Karpas-422 (cell line): Measurements from ENCODE around the gene MAGEC2. TPM values are rescaled to one million over a fixed set of nuclear protein-coding genes. Genes with fewer than 3 reads are reported as not detected.

Source experiments
- DNase-seq: peaks from one replicate; pipeline ENCODE4 v3.0.0-alpha.2; 2015
- H2AFZ ChIP-seq: fragments of 200-600 bp; sonication (generic); 2 replicates; pipeline ENCODE4 v1.6.1; 2014; ENCODE audit warnings: antibody characterized with exemption, low read length, mixed read lengths
- H3K27ac ChIP-seq: fragments of 200-600 bp; sonication (generic); 2 replicates; pipeline ENCODE4 v1.5.1; 2014; ENCODE audit warnings: mild to moderate bottlenecking, low read length, moderate library complexity
- H3K27me3 ChIP-seq: fragments of 200-600 bp; sonication (generic); 2 replicates; pipeline ENCODE4 v1.6.1; 2014; ENCODE audit warnings: low read length, mixed read lengths
- H3K36me3 ChIP-seq: fragments of 200-600 bp; sonication (generic); 2 replicates; pipeline ENCODE4 v1.6.1; 2014; ENCODE audit warnings: low read length, mixed read lengths; ENCODE audit not compliant: insufficient read depth
- H3K4me1 ChIP-seq: fragments of 200-600 bp; sonication (generic); 2 replicates; pipeline ENCODE4 v1.6.1; 2014; ENCODE audit warnings: mild to moderate bottlenecking, low read length, mixed read lengths
- H3K4me2 ChIP-seq: fragments of 200-600 bp; sonication (generic); 2 replicates; pipeline ENCODE4 v1.6.1; 2014; ENCODE audit warnings: low read length, low read depth, mild to moderate bottlenecking; ENCODE audit not compliant: poor library complexity, severe bottlenecking
- H3K4me3 ChIP-seq: fragments of 200-600 bp; sonication (generic); 2 replicates; pipeline ENCODE4 v1.5.1; 2014; ENCODE audit warnings: mild to moderate bottlenecking, antibody characterized with exemption, low read length, mixed read lengths
- H3K79me2 ChIP-seq: fragments of 200-600 bp; sonication (generic); 2 replicates; pipeline ENCODE4 v1.6.1; 2014; ENCODE audit warnings: mild to moderate bottlenecking, low read length, mixed read lengths
- H3K9ac ChIP-seq: fragments of 200-600 bp; sonication (generic); 2 replicates; pipeline ENCODE4 v1.6.0; 2014; ENCODE audit warnings: low read length
- H3K9me2 ChIP-seq: fragments of 200-600 bp; sonication (generic), shearing (Covaris generic); replicated peaks from 2 replicates; pipeline ENCODE4 v1.6.0; 2014; ENCODE audit warnings: mild to moderate bottlenecking, low read length, moderate library complexity; ENCODE audit not compliant: insufficient read depth
- H3K9me3 ChIP-seq: fragments of 300-700, 200-600 bp; sonication (generic); 2 replicates; pipeline ENCODE4 v1.6.1; 2014; ENCODE audit warnings: low read length, mixed read lengths
- H4K20me1 ChIP-seq: fragments of 200-600 bp; sonication (generic); 2 replicates; pipeline ENCODE4 v1.6.1; 2014; ENCODE audit warnings: mild to moderate bottlenecking, antibody characterized with exemption, low read length, low read depth; ENCODE audit not compliant: insufficient read depth
- total RNA-seq: library from RNA; depleted of rRNA; stranded (reverse); fragments of >200 nt; shearing (Covaris generic); gene quantifications from 2 replicates; pipeline ENCODE4 v1.2.3, GENCODE V29; 2014; ENCODE audit warnings: low replicate concordance; rRNA removed

Gene MAGEC2, protein sequence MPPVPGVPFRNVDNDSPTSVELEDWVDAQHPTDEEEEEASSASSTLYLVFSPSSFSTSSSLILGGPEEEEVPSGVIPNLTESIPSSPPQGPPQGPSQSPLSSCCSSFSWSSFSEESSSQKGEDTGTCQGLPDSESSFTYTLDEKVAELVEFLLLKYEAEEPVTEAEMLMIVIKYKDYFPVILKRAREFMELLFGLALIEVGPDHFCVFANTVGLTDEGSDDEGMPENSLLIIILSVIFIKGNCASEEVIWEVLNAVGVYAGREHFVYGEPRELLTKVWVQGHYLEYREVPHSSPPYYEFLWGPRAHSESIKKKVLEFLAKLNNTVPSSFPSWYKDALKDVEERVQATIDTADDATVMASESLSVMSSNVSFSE
- total RNA-seq: not detected in 2 replicates

GRCh38 chrX:142204522-142205433 lies at the start of gene MAGEC2:
TSS of gene MAGEC2 (minus strand) at chrX:142205290. CDS start at chrX:142203987, 1,303 bp downstream.
- Histone ChIP-seq H3K79me2 (no peaks in the 10 kb centered on the region), H3K36me3 (no peaks in the 10 kb centered on the region), H3K9ac (no peak within 1 kb of the TSS), H4K20me1 (no peaks in the 10 kb centered on the region), H3K4me2 (no peak within 1 kb of the TSS), H2AFZ (no peak within 1 kb of the TSS), H3K9me3 (peaks cover 16% of the 10 kb centered on the region), H3K27ac (no peak within 1 kb of the TSS), H3K4me1 (no peaks in the 10 kb centered on the region), H3K27me3 (no peaks in the 10 kb centered on the region), H3K9me2 (no peaks in the 10 kb centered on the region), H3K4me3 (no peak within 1 kb of the TSS)
- DNase-seq: no peak

DNA sequence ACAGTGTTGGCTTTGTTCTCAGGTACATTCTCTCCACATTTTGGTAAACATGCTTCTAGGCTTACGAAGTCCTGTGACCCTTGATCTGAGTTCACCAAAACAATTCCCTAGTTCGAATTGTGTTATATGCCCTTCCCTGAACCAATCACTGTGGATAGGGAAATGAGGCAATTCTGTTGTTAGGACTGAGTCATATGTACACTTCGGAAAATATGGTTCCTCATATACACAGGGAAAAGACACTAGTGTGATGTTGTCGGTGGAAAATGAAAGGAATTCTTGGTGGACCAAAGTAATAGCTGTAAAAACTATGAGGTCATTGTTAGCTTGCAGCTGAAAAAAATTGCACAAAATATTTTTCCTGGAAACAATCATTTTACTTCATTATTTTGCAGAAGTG lies 46.6 kb upstream of the MAGEC2 start:
- Histone ChIP-seq H3K4me2 (no peak overlapping the region), H3K79me2 (no peaks in the 10 kb centered on the region), H3K4me1 (no peaks in the 10 kb centered on the region), H3K36me3 (no peaks in the 10 kb centered on the region), H3K27ac (no peak overlapping the region), H3K4me3 (no peak overlapping the region), H4K20me1 (no peaks in the 10 kb centered on the region), H3K9ac (no peak overlapping the region), H3K9me2 (no peaks in the 10 kb centered on the region), H3K27me3 (no peaks in the 10 kb centered on the region), H3K9me3 (peaks cover 35% of the 10 kb centered on the region), H2AFZ (no peak overlapping the region)
- no peak for DNase-seq

DNA sequence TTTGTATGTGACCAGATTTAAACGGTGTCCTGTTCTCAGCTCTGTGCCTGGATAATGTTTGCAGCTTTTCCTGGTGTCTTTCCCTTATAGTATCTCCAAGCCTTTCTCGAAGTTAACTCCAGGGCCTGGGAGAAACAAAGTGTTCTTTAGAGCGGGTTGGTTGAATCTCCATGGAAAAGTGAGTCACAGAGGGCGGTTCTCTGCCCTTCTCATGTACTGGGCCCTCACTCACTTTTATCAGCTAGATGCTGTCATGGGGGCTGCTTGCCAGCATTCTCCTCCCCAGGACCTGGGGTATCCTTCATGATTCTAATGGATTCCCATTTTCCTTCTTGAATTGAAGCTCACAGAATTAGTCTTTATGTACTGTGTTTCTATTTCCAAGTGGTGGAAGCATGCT lies 46.1 kb upstream of the MAGEC2 start:
- Histone ChIP-seq H3K79me2 (no peaks in the 10 kb centered on the region), H3K4me3 (no peak overlapping the region)

DNA sequence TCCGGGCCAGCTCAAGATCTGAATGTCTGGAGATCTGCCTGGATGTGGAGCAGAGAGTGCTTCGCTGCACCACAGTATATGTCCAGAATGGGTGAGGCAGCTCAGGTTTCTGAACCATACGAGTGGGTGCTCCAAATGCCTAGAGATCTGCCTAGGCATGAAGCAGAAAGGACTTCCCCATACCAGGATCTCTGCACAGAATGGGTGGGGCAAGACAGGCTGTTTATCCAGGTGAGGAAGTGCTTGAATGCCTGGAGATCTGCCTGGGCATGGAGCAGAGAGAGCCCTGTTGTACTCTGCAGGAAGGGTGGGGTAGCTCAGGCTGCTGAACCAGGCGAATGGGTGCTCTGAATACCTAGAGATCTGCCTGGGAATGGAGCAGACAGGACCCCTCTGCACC lies 45.4 kb upstream of the MAGEC2 start:
- Histone ChIP-seq H2AFZ (no peak overlapping the region), H3K4me3 (no peak overlapping the region), H3K9ac (no peak overlapping the region), H3K36me3 (no peaks in the 10 kb centered on the region), H3K27me3 (no peaks in the 10 kb centered on the region), H3K9me2 (no peaks in the 10 kb centered on the region), H3K27ac (no peak overlapping the region), H3K9me3 (peaks cover 39% of the 10 kb centered on the region), H3K4me1 (no peaks in the 10 kb centered on the region), H3K4me2 (no peak overlapping the region), H3K79me2 (no peaks in the 10 kb centered on the region), H4K20me1 (no peaks in the 10 kb centered on the region)
- no peak for DNase-seq

More for the DNA sequence above, 46.1 kb upstream of the MAGEC2 start:
- H3K4me1 ChIP-seq: no peaks in the 10 kb centered on the region
- H3K4me2 ChIP-seq: no peak overlapping the region
- H3K9me3 ChIP-seq: peaks cover 34% of the 10 kb centered on the region
- H3K9ac ChIP-seq: no peak overlapping the region
- H3K27me3 ChIP-seq: no peaks in the 10 kb centered on the region
- no peaks in the 10 kb centered on the region for H3K36me3 ChIP-seq
- H3K9me2 ChIP-seq: no peaks in the 10 kb centered on the region
- no peaks in the 10 kb centered on the region for H4K20me1 ChIP-seq
- H3K27ac ChIP-seq: no peak overlapping the region
- no peak for DNase-seq
- no peak overlapping the region for H2AFZ ChIP-seq

DNA sequence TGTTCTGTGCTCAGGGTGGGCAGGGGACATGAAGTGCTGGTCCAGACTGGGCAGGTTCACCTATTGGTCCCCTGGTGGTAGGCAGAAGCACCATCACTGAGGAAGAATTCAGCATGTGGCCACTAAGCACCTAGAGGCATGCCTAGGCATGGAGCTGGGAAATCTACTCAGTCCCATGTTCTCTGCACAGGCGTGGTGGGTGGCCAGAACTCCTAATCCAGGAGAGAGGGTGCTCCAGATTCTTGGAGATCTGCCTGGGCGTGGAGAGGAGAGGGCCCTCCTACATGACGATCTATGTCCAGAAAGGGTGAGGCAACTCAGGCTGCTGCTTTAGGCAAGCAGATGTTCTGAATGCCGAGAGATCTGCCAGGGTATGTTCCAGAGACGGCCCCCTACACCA lies 44.6 kb upstream of the MAGEC2 start:
- no peak overlapping the region for H3K4me3 ChIP-seq
- H3K4me2 ChIP-seq: no peak overlapping the region
- no peaks in the 10 kb centered on the region for H3K4me1 ChIP-seq
- no peaks in the 10 kb centered on the region for H3K9me2 ChIP-seq
- no peaks in the 10 kb centered on the region for H3K36me3 ChIP-seq
- no peak overlapping the region for H3K9ac ChIP-seq
- no peaks in the 10 kb centered on the region for H4K20me1 ChIP-seq
- H3K9me3 ChIP-seq: peaks cover 47% of the 10 kb centered on the region
- no peak overlapping the region for H3K27ac ChIP-seq
- H2AFZ ChIP-seq: no peak overlapping the region
- no peaks in the 10 kb centered on the region for H3K79me2 ChIP-seq
- H3K27me3 ChIP-seq: no peaks in the 10 kb centered on the region
- no peak for DNase-seq

GRCh38 chrX:142244568-142244967 lies 39.5 kb upstream of the MAGEC2 start:
- no peaks in the 10 kb centered on the region for H3K79me2 ChIP-seq
- no peak for DNase-seq
- no peaks in the 10 kb centered on the region for H3K27me3 ChIP-seq
- no peak overlapping the region for H3K4me3 ChIP-seq
- H3K36me3 ChIP-seq: no peaks in the 10 kb centered on the region
- no peak overlapping the region for H3K4me2 ChIP-seq
- H4K20me1 ChIP-seq: no peaks in the 10 kb centered on the region
- H2AFZ ChIP-seq: no peak overlapping the region
- no peak overlapping the region for H3K9ac ChIP-seq
- H3K9me3 ChIP-seq: peaks cover 45% of the 10 kb centered on the region
- no peaks in the 10 kb centered on the region for H3K9me2 ChIP-seq
- no peak overlapping the region for H3K27ac ChIP-seq
- H3K4me1 ChIP-seq: no peaks in the 10 kb centered on the region

DNA sequence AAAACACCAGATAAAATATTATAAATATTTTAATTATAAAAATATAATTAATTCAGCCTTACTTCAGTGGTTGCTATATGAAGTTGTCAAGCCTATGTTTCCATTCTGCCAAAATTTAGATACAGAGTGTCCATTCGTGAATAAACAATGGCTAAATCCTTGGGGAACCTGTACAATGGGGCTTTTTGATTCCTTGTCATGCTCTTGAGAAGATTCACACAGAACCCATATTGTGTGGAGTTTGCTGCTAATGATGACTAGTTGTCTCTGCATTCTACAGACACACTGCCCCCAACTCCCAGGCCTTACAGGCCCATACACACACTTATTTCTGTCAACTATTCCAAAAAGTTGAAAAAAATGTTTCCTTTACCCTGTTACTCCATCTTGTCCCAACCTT lies 33.4 kb upstream of the MAGEC2 start:
- no peak overlapping the region for H3K4me2 ChIP-seq
- peaks cover 16% of the 10 kb centered on the region for H3K9me3 ChIP-seq
- no peaks in the 10 kb centered on the region for H3K27me3 ChIP-seq
- no peak overlapping the region for H3K27ac ChIP-seq
- no peaks in the 10 kb centered on the region for H3K36me3 ChIP-seq
- no peaks in the 10 kb centered on the region for H3K79me2 ChIP-seq
- no peak overlapping the region for H3K4me3 ChIP-seq
- no peak for DNase-seq
- no peak overlapping the region for H2AFZ ChIP-seq
- no peak overlapping the region for H3K9ac ChIP-seq
- H4K20me1 ChIP-seq: no peaks in the 10 kb centered on the region
- H3K9me2 ChIP-seq: no peaks in the 10 kb centered on the region
- no peaks in the 10 kb centered on the region for H3K4me1 ChIP-seq

- Histone ChIP-seq H3K79me2 (no peaks in the 10 kb centered on the region), H3K9me2 (no peaks in the 10 kb centered on the region), H3K4me2 (no peak overlapping the region), H3K27me3 (no peaks in the 10 kb centered on the region), H3K4me3 (no peak overlapping the region), H3K27ac (no peak overlapping the region), H3K36me3 (no peaks in the 10 kb centered on the region), H3K9ac (no peak overlapping the region), H3K9me3 (peaks cover 11% of the 10 kb centered on the region), H3K4me1 (no peaks in the 10 kb centered on the region), H4K20me1 (no peaks in the 10 kb centered on the region), H2AFZ (no peak overlapping the region)
- no peak for DNase-seq
Measured at GRCh38 chrX:142233400-142233799, 28.3 kb upstream of the MAGEC2 start.
